ENCODE results near the gene MIB1.

The MIB1 gene

GRCh38 chr18:21864386-21864785 is 123.8 kb downstream of the MIB1 start:
- no peak overlapping the region for H3K4me3 ChIP-seq (ENCODE audit: insufficient read depth, low read depth, low read length)
- no peaks in the 10 kb centered on the region for H3K27me3 ChIP-seq (ENCODE audit: control insufficient read depth, insufficient read depth, low read length, poor library complexity, severe bottlenecking)
- no peaks in the 10 kb centered on the region for H3K4me1 ChIP-seq (ENCODE audit: control insufficient read depth, insufficient read depth, low read length)
- 98 to 99% methylated on average over 5 of the region's 5 CpGs for WGBS, 2 experiments
- H3K27ac ChIP-seq (ENCODE audit: insufficient read depth, low read depth, low read length, poor library complexity, severe bottlenecking), result no peak overlapping the region
- no peaks in the 10 kb centered on the region for H3K9me3 ChIP-seq (ENCODE audit: control insufficient read depth, low read length)
- peaks cover 28% of the 10 kb centered on the region for H3K36me3 ChIP-seq (ENCODE audit: control insufficient read depth, insufficient read depth, low read length)

DNA sequence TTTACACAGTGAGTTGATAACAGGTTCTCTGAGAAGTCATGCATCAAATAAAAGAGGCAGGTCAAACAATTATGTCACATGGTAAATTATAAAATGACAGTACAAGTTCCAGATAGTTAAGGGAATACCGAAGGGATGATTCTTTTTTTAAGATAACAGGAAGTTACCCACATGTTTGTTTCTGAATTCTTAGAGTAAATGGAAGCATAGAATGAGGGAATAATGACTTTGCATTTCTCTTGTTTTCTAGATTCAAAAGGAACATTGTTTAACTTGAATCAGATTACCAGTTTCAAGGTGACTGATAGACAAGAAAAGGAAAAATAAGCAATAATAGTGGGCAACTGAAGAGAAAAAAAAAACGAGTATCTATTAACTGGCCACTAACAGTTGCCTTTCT is 124.5 kb downstream of the MIB1 start:
- Histone ChIP-seq H3K27ac (ENCODE audit: insufficient read depth, low read depth, low read length, poor library complexity, severe bottlenecking) (no peak overlapping the region), H3K4me3 (ENCODE audit: insufficient read depth, low read depth, low read length) (no peak overlapping the region), H3K4me1 (ENCODE audit: control insufficient read depth, insufficient read depth, low read length) (no peaks in the 10 kb centered on the region), H3K36me3 (ENCODE audit: control insufficient read depth, insufficient read depth, low read length) (peaks cover 28% of the 10 kb centered on the region), H3K9me3 (ENCODE audit: control insufficient read depth, low read length) (no peaks in the 10 kb centered on the region), H3K27me3 (ENCODE audit: control insufficient read depth, insufficient read depth, low read length, poor library complexity, severe bottlenecking) (no peaks in the 10 kb centered on the region)
- 84 to 97% methylated on average over 1 to 2 of the region's 2 CpGs for WGBS, 2 experiments

DNA sequence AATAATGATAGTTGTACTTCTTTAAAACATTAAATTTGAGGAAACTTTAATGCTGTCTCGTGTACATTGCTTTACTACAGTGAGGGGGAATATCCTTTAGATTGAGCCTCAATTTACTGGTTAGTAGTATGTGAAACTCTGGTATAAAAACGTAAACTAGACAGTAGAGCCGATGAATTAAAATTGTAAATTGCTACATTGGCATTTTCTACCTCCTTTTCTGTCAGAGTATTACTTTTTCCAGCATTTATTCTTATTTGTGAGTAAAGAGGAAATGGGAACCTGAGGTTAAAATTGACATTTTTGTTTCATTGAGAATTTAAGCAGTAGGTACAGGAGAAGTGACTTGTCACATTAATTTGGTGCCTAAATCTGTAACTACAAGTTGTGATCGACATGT is 128.2 kb downstream of the MIB1 start:
- H3K36me3 ChIP-seq (ENCODE audit: control insufficient read depth, insufficient read depth, low read length), result peaks cover 4% of the 10 kb centered on the region
- no peak overlapping the region for H3K27ac ChIP-seq (ENCODE audit: insufficient read depth, low read depth, low read length, poor library complexity, severe bottlenecking)
- H3K4me3 ChIP-seq (ENCODE audit: insufficient read depth, low read depth, low read length), result no peak overlapping the region
- no peaks in the 10 kb centered on the region for H3K27me3 ChIP-seq (ENCODE audit: control insufficient read depth, insufficient read depth, low read length, poor library complexity, severe bottlenecking)
- 88 to 96% methylated on average over 3 to 4 of the region's 4 CpGs for WGBS, 2 experiments
- H3K9me3 ChIP-seq (ENCODE audit: control insufficient read depth, low read length), result no peaks in the 10 kb centered on the region
- no peaks in the 10 kb centered on the region for H3K4me1 ChIP-seq (ENCODE audit: control insufficient read depth, insufficient read depth, low read length)

DNA sequence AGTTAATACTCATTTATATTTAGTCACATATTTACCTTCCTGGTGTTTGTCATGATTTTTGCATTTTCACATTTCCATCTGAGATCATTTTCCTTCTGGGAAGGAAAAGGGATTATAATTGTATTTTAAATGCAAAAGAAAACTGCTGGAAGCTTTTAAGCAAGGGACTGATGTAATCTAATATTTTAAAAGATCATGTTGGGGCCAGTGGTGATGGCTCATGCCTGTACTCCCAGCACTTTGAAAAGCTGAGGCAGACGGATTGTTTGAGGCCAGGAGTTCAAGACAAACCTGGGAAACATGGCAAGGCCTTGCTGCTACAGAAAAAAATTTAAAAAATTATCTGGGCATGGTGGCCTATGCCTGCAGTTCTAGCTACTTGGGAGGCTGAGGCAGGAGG is 149.0 kb downstream of the MIB1 start:
- Histone ChIP-seq H3K27me3 (ENCODE audit: control insufficient read depth, insufficient read depth, low read length, poor library complexity, severe bottlenecking) (no peaks in the 10 kb centered on the region), H3K36me3 (ENCODE audit: control insufficient read depth, insufficient read depth, low read length) (no peaks in the 10 kb centered on the region), H3K4me3 (ENCODE audit: insufficient read depth, low read depth, low read length) (no peak overlapping the region), H3K9me3 (ENCODE audit: control insufficient read depth, low read length) (no peaks in the 10 kb centered on the region), H3K27ac (ENCODE audit: insufficient read depth, low read depth, low read length, poor library complexity, severe bottlenecking) (no peak overlapping the region), H3K4me1 (ENCODE audit: control insufficient read depth, insufficient read depth, low read length) (no peaks in the 10 kb centered on the region)
- 77 to 84% methylated on average over 1 of the region's 1 CpG for WGBS, 2 experiments

DNA sequence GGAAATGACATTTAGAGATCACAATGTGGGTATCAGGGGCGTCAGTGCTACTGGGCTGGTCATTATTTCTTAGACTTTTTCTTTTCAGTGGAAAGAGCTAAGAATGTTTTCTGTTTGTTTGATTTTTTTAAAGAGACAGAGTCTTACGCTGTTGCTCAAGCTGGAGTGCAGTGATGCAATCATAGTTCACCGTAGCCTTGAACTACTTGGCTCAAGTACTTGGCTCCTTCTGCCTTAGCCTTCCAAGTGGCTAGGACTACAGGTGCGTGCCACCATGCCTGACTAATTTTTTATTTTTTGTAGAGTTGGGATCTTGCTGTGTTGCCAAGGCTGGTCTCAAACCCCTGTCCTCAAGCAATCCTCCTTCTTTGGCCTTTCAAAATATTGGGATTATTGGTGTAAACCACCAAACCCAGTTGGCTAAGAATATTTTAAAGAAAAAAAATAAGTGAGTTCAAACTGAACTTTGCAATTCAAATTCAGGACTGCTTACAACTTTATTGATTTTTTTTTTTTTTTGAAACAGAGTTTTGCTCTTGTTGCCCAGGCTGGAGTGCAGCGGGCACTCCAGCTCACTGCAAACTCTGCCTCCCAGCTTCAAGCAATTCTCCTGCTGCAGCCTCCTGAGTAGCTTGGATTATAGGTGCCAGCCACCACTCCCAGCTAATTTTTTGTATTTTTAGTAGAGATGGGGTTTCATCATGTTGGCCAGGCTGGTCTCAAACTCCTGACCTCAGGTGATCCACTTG is 154.2 kb downstream of the MIB1 start:
- 86 to 97% methylated on average over 5 of the region's 5 CpGs for WGBS, 2 experiments

DNA sequence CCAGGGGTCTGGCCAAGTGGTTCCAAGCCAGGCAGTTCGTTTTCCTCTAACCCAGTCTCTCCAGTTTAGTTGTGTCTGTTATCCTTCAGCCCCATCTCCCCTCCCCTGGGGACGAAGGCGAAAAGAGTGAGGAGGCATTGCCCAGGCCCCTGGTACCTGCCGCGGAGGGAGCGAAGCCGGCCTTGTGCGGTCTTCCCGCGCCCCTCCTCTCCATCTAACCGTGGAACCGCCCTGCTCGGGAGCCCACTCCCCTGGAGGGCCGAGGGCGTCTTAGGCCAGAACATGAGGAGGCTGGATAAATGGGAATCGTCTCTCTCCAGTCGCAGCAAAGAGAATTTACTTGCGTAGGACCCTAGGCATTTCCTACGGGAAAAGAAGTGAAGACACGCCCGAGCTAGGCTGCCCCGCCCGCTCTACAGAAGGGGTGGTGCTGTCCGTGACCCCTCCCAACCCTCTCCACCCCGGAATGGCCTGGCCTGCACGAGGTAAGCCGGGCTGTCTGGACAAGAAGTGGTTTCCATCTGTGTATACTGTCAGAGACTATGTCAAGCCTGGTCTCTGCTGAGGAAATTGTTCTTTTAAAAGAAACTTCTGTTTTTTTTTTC is 156.2 kb downstream of the MIB1 start:
- no peaks in the 10 kb centered on the region for H3K4me1 ChIP-seq (ENCODE audit: control insufficient read depth, insufficient read depth, low read length)
- WGBS, 2 experiments, result 88 to 90% methylated on average over 27 of the region's 27 CpGs
- H3K9me3 ChIP-seq (ENCODE audit: control insufficient read depth, low read length), result no peaks in the 10 kb centered on the region
- no peak overlapping the region for H3K27ac ChIP-seq (ENCODE audit: insufficient read depth, low read depth, low read length, poor library complexity, severe bottlenecking)
- H3K36me3 ChIP-seq (ENCODE audit: control insufficient read depth, insufficient read depth, low read length), result no peaks in the 10 kb centered on the region
- H3K4me3 ChIP-seq (ENCODE audit: insufficient read depth, low read depth, low read length), result no peak overlapping the region
- no peaks in the 10 kb centered on the region for H3K27me3 ChIP-seq (ENCODE audit: control insufficient read depth, insufficient read depth, low read length, poor library complexity, severe bottlenecking)

More for the DNA sequence above, 154.2 kb downstream of the MIB1 start:
- Histone ChIP-seq H3K9me3 (ENCODE audit: control insufficient read depth, low read length) (no peaks in the 10 kb centered on the region), H3K27me3 (ENCODE audit: control insufficient read depth, insufficient read depth, low read length, poor library complexity, severe bottlenecking) (no peaks in the 10 kb centered on the region), H3K4me3 (ENCODE audit: insufficient read depth, low read depth, low read length) (no peak overlapping the region), H3K36me3 (ENCODE audit: control insufficient read depth, insufficient read depth, low read length) (no peaks in the 10 kb centered on the region), H3K4me1 (ENCODE audit: control insufficient read depth, insufficient read depth, low read length) (no peaks in the 10 kb centered on the region), H3K27ac (ENCODE audit: insufficient read depth, low read depth, low read length, poor library complexity, severe bottlenecking) (no peak overlapping the region)

- H3K27me3 ChIP-seq (ENCODE audit: control insufficient read depth, insufficient read depth, low read length, poor library complexity, severe bottlenecking), result no peaks in the 10 kb centered on the region
- no peaks in the 10 kb centered on the region for H3K9me3 ChIP-seq (ENCODE audit: control insufficient read depth, low read length)
- WGBS, 2 experiments, result 14 to 16% methylated on average over 4 of the region's 4 CpGs
- no peaks in the 10 kb centered on the region for H3K4me1 ChIP-seq (ENCODE audit: control insufficient read depth, insufficient read depth, low read length)
- no peaks in the 10 kb centered on the region for H3K36me3 ChIP-seq (ENCODE audit: control insufficient read depth, insufficient read depth, low read length)
- H3K27ac ChIP-seq (ENCODE audit: insufficient read depth, low read depth, low read length, poor library complexity, severe bottlenecking), result no peak overlapping the region
- no peak overlapping the region for H3K4me3 ChIP-seq (ENCODE audit: insufficient read depth, low read depth, low read length)
Measured at GRCh38 chr18:21897811-21898210, 157.2 kb downstream of the MIB1 start.

GRCh38 chr18:21900605-21901352 is 160.2 kb downstream of the MIB1 start:
- Histone ChIP-seq H3K27ac (ENCODE audit: insufficient read depth, low read depth, low read length, poor library complexity, severe bottlenecking) (no peak overlapping the region), H3K36me3 (ENCODE audit: control insufficient read depth, insufficient read depth, low read length) (no peaks in the 10 kb centered on the region), H3K27me3 (ENCODE audit: control insufficient read depth, insufficient read depth, low read length, poor library complexity, severe bottlenecking) (no peaks in the 10 kb centered on the region), H3K9me3 (ENCODE audit: control insufficient read depth, low read length) (no peaks in the 10 kb centered on the region), H3K4me1 (ENCODE audit: control insufficient read depth, insufficient read depth, low read length) (no peaks in the 10 kb centered on the region), H3K4me3 (ENCODE audit: insufficient read depth, low read depth, low read length) (no peak overlapping the region)
- 92 to 94% methylated on average over 12 of the region's 12 CpGs for WGBS, 2 experiments

DNA sequence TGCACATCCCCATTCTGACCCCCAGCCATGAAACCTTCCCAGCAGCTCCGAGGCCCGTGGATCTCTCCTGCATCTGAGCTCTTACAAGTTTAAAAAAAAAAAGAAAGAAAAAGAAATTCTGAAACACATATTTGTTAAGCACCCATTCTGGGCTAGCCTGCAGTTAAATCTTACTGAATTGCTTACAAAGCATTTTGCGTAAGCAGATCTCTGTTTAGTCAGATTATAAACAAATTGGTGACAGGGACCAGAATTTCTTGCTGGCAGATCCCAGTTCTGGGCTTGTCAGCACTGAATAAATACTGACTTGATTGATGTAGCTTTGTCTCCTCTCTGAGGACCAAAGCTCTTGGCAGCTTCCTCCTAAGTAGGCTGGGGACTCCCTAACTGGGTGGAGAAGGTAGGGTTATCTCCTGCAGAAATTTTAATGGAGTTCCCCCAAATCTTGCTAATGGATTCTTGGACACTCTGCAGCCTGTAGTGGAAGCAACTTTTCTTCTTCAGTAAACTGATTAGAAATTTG is 160.9 kb downstream of the MIB1 start:
- no peak overlapping the region for H3K4me3 ChIP-seq (ENCODE audit: insufficient read depth, low read depth, low read length)
- H3K27ac ChIP-seq (ENCODE audit: insufficient read depth, low read depth, low read length, poor library complexity, severe bottlenecking), result no peak overlapping the region
- no peaks in the 10 kb centered on the region for H3K9me3 ChIP-seq (ENCODE audit: control insufficient read depth, low read length)
- WGBS, 2 experiments, result 90 to 94% methylated on average over 3 of the region's 3 CpGs
- H3K4me1 ChIP-seq (ENCODE audit: control insufficient read depth, insufficient read depth, low read length), result no peaks in the 10 kb centered on the region
- no peaks in the 10 kb centered on the region for H3K36me3 ChIP-seq (ENCODE audit: control insufficient read depth, insufficient read depth, low read length)
- no peaks in the 10 kb centered on the region for H3K27me3 ChIP-seq (ENCODE audit: control insufficient read depth, insufficient read depth, low read length, poor library complexity, severe bottlenecking)

GRCh38 chr18:21903709-21904108 is 163.1 kb downstream of the MIB1 start:
- Histone ChIP-seq H3K4me1 (ENCODE audit: control insufficient read depth, insufficient read depth, low read length) (no peaks in the 10 kb centered on the region), H3K27ac (ENCODE audit: insufficient read depth, low read depth, low read length, poor library complexity, severe bottlenecking) (no peak overlapping the region), H3K27me3 (ENCODE audit: control insufficient read depth, insufficient read depth, low read length, poor library complexity, severe bottlenecking) (no peaks in the 10 kb centered on the region), H3K4me3 (ENCODE audit: insufficient read depth, low read depth, low read length) (no peak overlapping the region), H3K9me3 (ENCODE audit: control insufficient read depth, low read length) (no peaks in the 10 kb centered on the region), H3K36me3 (ENCODE audit: control insufficient read depth, insufficient read depth, low read length) (no peaks in the 10 kb centered on the region)
- WGBS, 2 experiments, result 73 to 78% methylated on average over 6 of the region's 6 CpGs
